Skeletal muscle cell (primary cell): ENCODE data around the gene TMC5.
"Not testable (repeated sequence)": the region's sequence is repeated elsewhere in the genome, so short reads cannot be mapped to it uniquely, and the experiment has no call there.

ENCODE experiments used
- DNase-seq: peaks from one replicate; pipeline ENCODE4 v3.0.0-alpha.2; 2010; ENCODE audit warnings: low read depth
- H3K4me3 ChIP-seq: 2 replicates; pipeline ENCODE4 v1.5.1; 2011; ENCODE audit warnings: low read depth, mild to moderate bottlenecking, control low read depth, low read length, moderate library complexity

The TMC5 gene

GRCh38 chr16:19523559-19524355 is 106.1 kb downstream of the TMC5 start, which contains the start of gene CCP110:
Gene CCP110 (plus strand): TSS chr16:19523942. CDS start chr16:19527882, 3,940 bp downstream.
- H3K4me3 ChIP-seq: peak within 1 kb of the TSS; percentile 98
- DNase-seq: peak; percentile 85

GRCh38 chr16:19524356-19524615 is 106.6 kb downstream of the TMC5 start:
- peak overlapping the region; percentile 98 for H3K4me3 ChIP-seq
- DNase-seq: no peak

GRCh38 chr16:19524616-19525384 is 107.1 kb downstream of the TMC5 start:
- DNase-seq: no peak
- peak overlapping the region; percentile 98 for H3K4me3 ChIP-seq

GRCh38 chr16:19525385-19525723 is 107.7 kb downstream of the TMC5 start:
- no peak for DNase-seq
- peak overlapping the region; percentile 98 for H3K4me3 ChIP-seq

- DNase-seq: no peak
- no peak overlapping the region for H3K4me3 ChIP-seq
These were observed 109.5 kb downstream of the TMC5 start for GRCh38 chr16:19527161-19527560.

- no peak overlapping the region for H3K4me3 ChIP-seq
These were observed 111.0 kb downstream of the TMC5 start for GRCh38 chr16:19528666-19529065.

GRCh38 chr16:19532601-19533000 is 114.9 kb downstream of the TMC5 start:
- DNase-seq: no peak
- H3K4me3 ChIP-seq: no peak overlapping the region

More at GRCh38 chr16:19528666-19529065, 111.0 kb downstream of the TMC5 start:
- no peak for DNase-seq

- no peak overlapping the region for H3K4me3 ChIP-seq
- DNase-seq: no peak
These were observed 122.7 kb downstream of the TMC5 start for GRCh38 chr16:19540241-19540970.

- no peak for DNase-seq
- H3K4me3 ChIP-seq: no peak overlapping the region
These were observed 124.6 kb downstream of the TMC5 start for GRCh38 chr16:19542138-19542821.

GRCh38 chr16:19543278-19543996 is 125.8 kb downstream of the TMC5 start:
- DNase-seq, H3K4me3 ChIP-seq: not testable (repeated sequence)

- no peak for DNase-seq
- no peak overlapping the region for H3K4me3 ChIP-seq
These were observed 130.5 kb downstream of the TMC5 start for GRCh38 chr16:19548144-19548543.
